GM21786 (cell line): ENCODE results near the gene SLC43A1.

Source experiments
- ATAC-seq: cut with Tn5 transposase; IDR thresholded peaks from one replicate; pipeline ENCODE4 v1.9.1; 2021; ENCODE audit not compliant: unreplicated experiment

SLC43A1 gene

GRCh38 chr11:57498540-57498939 lies 17.0 kb downstream of the SLC43A1 start:
- ATAC-seq = no peak

GRCh38 chr11:57497303-57498247 lies 17.9 kb downstream of the SLC43A1 start:
- no peak for ATAC-seq

GRCh38 chr11:57496109-57496820 lies 19.2 kb downstream of the SLC43A1 start:
- ATAC-seq = no peak

- peak; percentile 62 for ATAC-seq
Observed at GRCh38 chr11:57493507-57494503, 21.7 kb downstream of the SLC43A1 start.

- ATAC-seq = no peak
Observed at GRCh38 chr11:57491371-57492061, 24.0 kb downstream of the SLC43A1 start.

- no peak for ATAC-seq
Observed at GRCh38 chr11:57490456-57491248, 24.9 kb downstream of the SLC43A1 start.

GRCh38 chr11:57487920-57488659 lies 27.4 kb downstream of the SLC43A1 start:
- no peak for ATAC-seq

GRCh38 chr11:57487021-57487778 lies 28.3 kb downstream of the SLC43A1 start:
- ATAC-seq = no peak

GRCh38 chr11:57485217-57485990 lies 30.1 kb downstream of the SLC43A1 start:
- ATAC-seq = no peak

- peak; percentile 71 for ATAC-seq
Observed at GRCh38 chr11:57484141-57484710, 31.3 kb downstream of the SLC43A1 start.

GRCh38 chr11:57483562-57483918 lies 32.0 kb downstream of the SLC43A1 start:
- ATAC-seq = no peak

- ATAC-seq = no peak
Observed at GRCh38 chr11:57482782-57483561, 32.5 kb downstream of the SLC43A1 start.

GRCh38 chr11:57481915-57482781 lies 33.4 kb downstream of the SLC43A1 start:
- no peak for ATAC-seq

GRCh38 chr11:57481315-57481714 lies 34.2 kb downstream of the SLC43A1 start:
- ATAC-seq = no peak

GRCh38 chr11:57480409-57481137 lies 34.9 kb downstream of the SLC43A1 start:
- ATAC-seq = peak; percentile 26
